ENCODE measurements around the gene CES2.
A peak's percentile ranks its signal among the peaks of the same experiment; 100 is the strongest.
"Not testable (repeated sequence)": the region's sequence is repeated elsewhere in the genome, so short reads cannot be mapped to it uniquely, and the experiment has no call there.

CES2 gene

DNA sequence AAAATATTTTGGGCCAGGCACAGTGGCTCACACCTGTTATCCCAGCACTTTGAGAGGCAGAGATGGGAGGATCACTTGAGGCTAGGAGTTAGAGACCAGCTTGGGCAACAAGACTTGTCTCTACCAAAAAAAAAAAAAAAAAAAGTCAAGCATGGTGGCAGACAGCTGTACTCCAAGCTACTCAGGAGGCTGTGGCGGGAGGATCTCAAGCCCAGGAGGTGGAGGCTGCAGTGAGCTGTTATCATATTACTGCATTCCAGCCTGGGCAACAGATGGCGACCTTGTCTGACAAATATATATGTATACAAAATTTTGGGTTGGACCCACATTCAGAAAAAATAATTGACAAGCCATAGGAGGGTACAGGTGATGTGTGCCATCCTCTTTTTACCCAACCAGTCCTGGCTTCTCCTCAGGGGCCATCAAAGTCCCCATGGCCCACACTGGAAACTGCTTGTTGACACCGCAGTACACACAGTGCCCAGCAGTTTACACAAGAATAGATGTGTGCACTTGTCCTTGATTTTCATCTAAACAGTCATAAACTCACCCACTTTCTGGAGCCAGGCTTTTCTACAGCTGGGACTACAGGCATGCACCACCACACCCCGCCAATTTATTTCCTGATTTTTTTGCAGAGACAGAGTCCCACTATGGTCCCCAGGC, 1.7 kb downstream of the CES2 start:
- DNase-seq = no peak

DNA sequence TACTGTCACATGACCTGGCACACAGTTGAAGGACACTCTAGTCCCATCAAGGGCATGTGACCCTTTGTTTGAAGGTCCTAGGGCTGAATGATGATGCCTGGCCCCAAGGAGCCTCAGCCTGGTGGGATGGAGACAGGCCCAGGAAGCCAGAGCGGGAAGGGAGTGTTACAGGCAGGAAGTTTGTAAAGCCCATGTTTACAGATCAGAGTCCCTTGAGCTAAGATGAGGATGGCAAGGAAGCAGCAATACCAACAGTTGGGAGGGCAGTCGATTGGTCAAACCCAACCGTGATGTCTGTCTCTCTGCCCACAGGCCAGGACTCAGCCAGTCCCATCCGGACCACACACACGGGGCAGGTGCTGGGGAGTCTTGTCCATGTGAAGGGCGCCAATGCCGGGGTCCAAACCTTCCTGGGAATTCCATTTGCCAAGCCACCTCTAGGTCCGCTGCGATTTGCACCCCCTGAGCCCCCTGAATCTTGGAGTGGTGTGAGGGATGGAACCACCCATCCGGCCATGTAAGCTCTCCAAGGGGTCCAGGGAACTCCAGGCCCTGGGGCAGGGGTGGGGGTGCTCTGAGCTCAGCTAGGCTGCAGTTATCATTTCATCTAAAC, 2.5 kb downstream of the CES2 start:
- no peak for DNase-seq

DNA sequence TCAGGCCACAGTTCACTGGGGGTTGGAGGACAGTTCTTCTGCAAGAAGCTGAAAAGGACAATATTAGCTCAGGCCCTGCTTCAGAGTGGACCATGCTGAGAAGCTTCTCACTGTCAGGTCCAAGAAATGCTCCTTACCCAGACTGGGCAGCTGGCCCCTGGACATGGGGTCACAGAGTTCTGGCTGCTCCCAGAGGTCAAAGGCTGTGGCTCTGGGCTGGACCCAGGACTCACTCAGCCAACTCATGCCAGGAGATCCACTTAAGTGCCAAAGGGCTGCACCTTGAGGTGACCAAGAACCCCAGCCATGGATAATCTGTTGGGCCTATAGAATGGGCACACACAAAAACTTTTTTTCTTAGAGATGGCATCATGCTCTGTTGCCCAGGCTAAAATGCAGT, 4.0 kb downstream of the CES2 start:
- no peak for DNase-seq

DNA sequence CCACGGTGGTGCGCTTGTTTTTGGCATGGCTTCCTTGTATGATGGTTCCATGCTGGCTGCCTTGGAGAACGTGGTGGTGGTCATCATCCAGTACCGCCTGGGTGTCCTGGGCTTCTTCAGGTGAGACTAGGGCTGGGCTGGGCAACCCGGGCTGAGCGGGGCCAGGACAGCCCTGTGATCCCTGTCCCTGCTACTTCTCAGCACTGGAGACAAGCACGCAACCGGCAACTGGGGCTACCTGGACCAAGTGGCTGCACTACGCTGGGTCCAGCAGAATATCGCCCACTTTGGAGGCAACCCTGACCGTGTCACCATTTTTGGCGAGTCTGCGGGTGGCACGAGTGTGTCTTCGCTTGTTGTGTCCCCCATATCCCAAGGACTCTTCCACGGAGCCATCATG, 4.9 kb downstream of the CES2 start:
- DNase-seq = no peak

DNA sequence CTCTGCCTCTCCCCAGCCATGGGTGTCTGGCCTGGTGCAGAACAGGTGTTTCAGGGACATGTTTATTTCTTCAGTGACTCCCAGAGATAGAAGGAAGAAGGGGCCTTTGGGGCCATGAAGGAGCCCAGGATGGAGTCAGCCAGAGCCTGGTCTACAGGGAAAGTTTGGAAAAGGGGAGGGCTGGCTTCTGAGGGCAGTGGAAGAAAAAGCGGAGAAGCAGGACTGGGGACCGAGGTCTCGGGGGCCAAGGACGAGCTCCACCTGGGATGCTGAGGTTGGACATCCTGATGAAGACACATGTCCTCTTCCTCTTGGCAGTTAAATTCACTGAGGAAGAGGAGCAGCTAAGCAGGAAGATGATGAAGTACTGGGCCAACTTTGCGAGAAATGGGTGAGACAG, 7.7 kb downstream of the CES2 start:
- no peak for DNase-seq

DNA sequence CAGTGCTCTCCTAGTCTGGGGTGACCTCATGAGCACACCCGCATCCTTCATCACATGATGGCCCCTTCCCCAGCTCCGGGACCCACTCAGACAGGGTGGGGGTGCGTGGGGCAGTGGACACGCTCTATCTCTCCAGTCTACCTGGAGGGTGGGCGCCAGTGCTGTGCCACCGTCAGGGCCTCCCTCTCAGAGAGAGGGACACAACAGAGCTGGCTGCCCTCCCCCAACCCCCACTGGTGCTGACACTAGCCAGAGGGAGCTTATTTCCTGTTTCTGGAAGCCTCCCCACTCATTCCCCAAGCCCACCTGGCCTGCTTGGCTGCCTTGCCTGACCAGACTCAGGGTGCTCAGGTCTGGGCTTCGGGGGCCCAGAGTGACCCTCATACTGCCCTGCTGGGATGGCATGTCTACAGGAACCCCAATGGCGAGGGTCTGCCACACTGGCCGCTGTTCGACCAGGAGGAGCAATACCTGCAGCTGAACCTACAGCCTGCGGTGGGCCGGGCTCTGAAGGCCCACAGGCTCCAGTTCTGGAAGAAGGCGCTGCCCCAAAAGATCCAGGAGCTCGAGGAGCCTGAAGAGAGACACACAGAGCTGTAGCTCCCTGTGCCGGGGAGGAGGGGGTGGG, 8.2 kb downstream of the CES2 start:
- DNase-seq = no peak

DNA sequence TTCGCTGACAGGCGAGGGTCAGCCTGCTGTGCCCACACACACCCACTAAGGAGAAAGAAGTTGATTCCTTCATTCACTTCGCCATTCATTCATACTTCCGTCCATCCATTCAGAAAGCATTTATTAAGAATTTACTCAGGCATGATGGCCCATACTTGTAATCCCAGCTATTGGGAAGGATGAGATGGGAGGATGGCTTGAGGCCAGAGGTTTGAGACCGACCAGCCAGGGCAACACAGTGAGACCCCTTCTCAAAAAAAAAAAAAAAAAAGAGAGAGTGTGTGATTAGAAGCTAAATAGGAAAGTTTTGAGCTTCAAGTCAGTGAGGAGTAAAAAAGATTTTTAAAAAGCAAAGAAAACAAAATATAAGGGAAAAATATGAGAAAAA, 8.7 kb downstream of the CES2 start:
- DNase-seq = no peak

DNA sequence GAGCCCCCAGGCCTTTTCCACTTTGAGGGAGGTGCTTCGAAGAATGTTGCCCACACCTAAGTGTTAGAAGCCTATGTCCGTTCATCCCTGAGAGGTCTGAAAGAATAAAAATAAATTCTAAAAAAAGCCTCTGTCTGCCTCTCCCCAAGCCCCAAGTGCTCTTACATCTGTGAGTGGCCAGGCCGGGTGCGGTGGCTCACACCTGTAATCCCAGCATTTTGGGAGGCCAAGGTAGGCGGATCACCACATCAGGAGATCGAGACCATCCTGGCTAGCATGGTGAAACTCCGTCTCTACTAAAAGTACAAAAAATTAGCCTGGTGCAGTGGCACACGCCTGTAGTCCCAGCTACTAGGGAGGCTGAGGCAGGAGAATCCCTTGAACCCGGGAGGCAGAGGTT, 9.7 kb downstream of the CES2 start:
- DNase-seq = not testable (repeated sequence)

DNA sequence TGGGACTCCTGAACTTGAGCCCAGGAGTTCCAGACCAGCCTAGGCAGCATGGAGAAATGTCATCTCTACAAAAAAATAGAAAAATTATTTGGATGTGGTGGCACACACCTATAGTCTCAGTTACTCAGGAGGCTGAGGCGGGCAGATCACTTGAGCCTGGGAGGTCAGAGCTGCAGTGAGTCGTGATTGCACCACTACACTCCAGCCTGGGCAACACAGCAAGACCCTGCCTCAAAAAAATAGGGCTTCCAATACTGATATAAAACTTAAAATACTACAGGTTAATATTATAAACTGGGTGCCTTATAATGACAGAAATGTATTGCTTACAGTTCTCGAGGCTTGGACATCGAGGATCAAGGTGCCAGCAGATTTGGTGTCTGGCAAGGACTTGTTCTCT, 10.6 kb downstream of the CES2 start:
- no peak for DNase-seq

DNA sequence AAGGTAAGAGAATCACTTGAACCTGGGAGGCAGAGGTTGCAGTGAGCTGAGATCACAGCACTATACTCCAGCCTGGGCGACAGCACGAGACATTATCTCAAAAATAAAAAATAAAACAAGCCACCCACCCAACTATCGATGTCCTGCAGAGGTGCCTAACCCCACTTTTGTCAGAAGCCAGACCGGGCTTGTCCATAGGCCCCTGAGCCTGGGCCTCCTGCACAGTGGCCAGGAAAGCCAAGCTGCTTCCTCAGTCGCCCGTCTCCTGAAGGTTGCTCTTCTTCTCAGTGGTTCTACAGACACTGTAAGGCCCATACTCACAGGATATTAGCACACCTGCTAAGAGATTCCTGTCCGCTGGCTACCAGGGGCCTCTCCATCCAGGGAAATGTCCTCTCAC, 11.2 kb downstream of the CES2 start:
- DNase-seq = no peak

DNA sequence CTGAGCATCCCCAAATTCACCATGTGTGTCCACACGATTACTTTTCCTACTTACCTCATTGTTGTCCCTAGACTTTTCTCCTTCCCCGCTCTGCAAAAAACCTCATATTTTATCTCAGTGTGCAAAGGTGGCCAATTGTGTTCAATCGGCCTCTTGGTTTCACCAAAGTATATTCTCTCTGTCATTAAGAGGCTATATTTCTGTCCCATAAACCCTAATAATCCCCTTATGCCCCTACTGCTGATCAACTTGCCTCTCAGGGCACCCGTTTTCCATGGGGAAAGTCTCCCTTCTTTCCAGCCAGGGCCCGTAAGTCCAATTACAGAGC, 11.6 kb downstream of the CES2 start:
- no peak for DNase-seq

DNA sequence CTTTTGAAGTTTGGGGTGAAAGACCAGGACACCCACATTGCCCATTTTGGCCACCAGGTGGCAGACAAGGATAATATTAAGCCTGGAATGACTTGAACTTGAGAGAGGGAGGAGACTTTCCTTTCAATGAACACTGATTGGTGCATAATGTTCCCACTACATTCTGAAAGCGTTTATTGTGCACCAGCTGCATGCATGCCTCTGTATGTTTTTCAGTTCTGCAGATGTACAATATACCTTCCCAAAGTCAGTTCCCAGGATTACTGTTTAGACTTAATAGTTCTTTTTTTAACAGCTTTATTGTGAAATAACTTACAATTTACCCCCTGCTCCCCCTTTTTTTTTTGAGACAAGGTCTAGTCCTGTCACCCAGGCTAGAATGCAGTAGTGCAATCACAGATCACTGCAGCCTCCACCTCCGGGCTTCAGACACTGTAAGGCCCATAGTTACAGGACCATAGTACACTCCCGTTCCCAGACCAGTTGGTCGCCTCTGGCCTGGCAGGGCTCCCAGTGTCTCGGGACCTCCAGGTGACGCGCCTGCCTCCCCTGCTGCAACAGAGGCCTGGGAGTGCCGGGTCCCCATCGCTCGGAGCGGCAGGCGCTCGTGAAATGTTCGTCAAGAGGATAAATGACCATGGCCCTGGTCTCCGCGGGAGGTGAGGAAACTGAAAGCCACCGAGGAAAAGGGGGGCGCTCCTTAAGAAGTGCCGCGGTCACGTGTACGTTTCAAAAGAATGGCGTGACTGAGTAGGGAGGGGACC, 12.2 kb downstream of the CES2 start:
- DNase-seq = peak; percentile 79

DNA sequence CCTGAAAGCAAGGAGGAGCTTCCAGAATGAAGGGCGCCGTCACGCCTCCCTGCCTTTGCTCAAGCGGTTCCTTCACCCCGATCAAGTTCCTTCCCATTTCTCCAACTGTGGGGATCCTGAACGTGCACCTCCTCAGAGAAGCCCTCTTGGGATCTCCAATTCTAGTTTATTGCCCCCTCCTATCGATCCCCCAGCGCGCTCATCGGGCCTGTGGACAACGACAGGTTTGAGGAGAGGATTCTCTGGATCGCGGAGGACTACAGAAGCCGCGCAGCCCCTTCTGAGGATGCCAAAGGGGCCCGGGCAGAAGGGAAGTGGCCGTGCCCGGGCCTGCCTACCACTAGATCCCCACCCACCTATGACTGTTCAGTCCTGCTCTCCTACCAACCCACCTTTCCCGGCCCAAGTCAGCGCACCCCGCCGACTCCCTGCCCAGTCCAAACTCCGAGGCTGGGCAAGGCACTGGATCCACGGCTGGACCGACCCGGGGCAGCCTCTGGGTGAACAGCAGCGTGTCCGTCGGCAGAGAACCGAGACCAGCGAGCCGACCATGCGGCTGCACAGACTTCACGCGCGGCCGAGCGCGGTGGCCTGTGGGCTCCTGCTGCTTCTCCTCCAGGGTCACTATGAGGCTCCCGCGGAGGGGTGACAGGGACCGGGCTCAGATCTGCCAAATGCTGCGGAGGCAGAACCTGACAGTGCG, 13.0 kb downstream of the CES2 start:
- no peak for DNase-seq

DNA sequence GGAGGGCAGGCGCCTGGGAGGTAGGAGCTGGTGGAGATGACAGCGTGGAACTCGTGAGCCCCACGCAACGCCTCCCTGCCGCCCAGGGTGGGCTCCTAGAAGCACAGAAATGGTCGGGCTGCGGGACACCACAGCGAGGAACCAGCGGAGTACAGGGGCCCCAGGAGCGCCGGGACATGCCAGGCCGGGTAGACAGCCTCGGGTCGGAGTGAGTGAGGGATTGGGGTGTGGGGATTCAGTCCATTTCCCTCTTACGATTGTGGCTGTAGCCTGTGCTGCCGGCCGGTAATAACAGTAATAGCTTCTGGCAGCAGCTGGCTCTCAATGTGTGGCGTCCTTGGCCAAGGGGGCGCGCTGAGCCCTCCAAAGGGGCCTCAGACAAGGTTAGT, 13.5 kb downstream of the CES2 start:
- no peak for DNase-seq

DNA sequence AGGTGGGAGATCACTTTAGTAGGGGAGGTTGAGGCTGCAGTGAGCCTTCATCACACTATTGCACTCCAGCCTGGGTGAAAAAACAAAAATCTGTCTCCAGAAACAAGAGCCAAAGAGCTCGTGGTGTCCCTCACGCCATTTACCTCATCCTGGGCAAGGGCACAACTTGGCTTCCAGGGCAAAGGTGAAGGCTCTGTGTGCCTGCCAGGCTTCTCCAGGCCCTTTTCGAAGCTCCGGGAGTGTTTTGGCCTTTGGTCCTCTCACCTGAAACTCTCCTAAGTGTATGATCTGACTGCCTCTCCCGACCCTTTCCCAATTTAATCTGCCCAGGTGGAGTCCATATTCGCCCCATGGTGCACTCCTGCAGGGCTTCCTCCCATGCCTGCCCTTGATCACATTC, 14.2 kb downstream of the CES2 start:
- no peak for DNase-seq

DNA sequence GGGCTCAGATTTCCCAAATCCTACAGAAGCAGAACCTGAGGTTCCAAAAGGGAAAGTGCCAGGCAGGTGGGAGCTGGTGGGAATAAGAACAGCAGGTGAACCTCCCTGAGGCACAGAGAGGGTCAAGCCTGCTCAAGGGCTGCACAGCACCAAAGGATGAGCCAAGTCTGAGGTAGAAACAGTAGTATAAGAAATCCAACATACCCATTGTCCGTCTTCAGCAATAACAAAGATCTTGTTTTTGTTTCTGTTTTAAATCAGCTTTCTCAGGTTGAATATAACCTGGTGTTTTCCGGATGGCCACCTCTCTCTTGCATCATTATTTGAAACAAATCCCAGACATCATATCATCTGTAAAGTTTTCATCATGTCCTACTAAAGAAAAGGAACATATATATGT, 15.1 kb downstream of the CES2 start:
- DNase-seq = no peak

DNA sequence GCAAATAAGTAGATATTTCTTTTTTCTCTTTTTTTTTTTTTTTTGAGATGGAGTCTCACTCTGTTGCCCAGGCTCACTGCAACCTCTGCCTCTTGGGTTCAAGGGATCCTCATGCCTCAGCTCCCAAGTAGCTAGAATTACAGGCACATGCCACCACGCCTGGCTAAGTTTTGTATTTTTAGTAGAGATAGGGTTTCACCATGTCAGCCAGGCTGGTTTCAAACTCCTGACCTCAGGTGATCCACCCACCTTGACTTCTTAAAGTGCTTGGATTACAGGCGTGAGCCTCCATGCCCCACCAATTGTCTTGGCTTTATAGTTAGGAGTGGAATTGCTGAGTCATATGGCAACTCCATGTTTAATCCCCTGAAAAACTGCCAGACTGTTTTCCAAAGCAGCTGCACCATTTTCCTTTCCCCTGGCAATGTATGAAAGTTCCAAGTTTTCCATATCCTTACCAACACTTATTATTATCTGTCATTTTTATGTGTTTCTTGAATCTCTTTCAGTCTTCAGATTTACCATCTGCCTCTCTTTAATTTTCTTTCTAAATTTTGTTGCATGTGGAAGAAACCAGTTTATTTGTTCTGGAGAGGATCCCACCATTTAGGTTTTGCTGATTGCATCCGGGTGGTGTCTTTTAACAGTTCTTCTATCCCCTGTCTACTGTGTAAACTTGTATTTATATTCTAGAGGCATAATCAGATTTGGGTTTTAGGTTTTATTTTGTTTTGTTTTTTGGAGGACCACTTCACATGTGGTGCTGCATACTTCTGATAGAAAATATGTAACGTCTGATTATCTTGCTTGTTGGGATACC, 15.9 kb downstream of the CES2 start:
- no peak for DNase-seq

DNA sequence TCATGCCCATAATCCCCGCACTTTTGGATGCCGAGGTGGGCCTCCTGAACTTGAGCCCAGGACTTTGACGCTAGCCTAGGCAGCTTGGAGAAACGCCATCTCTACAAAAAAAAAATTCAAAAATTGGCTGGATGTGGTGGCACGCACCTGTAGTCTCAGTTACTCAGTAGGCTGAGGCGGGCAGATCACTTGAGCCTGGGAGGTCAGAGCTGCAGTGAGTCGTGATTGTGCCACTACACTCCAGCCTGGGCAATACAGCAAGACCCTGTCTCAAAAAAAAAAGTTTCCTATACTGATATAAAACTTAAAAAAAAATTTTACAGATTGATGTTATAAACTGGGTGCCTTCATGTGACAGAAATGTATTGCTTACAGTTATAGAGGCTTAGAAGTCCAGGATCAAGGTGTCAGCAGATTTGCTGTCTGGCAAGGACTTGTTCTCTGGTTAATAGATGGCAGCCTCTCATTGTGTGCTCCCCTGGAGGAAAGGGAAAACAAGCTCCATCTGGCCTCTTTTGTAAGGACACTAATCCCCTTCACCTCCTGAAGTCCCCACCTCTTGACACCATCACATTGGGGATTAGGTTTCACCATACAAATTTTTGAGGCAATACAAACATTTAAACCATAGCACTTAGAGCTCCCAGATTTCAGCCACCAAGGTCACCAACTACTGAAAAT, 17.3 kb downstream of the CES2 start:
- no peak for DNase-seq

DNA sequence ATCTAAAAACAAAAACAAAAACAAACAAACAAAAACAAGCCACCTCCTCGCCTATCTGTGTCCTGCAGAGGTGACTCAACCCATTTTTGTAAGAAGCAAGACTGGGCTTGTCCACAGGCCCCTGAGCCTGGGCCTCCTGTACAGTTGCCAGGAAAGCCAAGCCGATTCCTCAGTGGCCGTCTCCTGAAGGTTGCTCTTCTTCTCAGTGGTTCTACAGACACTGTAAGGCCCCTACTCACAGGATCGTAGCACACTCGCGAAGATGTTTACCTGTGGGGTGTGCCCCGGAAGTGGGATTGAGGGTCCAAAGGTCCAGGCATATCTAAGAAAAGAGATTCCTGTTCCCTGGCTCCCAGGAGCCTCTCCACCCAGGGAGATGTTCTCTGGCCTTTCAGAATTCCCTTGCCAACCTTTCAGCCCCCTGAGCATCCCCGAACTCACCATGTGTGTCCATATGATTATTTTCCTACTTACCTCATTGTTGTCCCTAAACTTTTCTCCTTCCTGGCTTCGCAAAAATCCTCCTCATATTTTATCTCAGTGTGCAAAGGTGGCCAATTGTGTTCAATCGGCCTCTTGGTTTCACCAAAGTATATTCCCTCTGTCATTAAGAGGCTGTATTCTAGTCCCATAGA, 18.3 kb downstream of the CES2 start:
- no peak for DNase-seq

DNA sequence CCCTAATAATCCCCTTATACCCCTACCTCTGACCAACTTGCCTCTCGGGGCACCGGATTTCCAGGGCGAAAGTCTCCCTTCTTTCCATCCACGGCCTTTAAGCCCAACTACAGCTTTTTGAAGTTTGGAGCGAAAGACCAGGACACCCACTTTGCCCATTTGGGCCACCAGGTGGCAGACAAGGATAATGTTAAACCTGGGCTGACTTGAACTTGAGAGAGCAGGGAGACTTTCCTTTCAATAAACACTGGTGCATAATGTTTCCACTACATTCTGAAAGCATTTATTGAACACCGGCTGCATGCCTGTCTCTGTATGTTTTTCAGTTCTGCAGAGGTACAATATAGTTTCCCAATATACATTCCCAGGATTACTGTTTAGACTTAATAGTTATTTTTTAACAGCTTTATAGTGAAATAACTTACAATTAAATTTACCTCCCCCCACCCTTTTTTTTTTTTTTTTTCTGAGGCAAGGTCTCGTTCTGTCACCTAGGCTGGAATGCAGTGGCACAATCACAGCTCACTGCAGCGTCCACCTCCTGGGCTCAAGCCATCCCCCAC, 18.9 kb downstream of the CES2 start:
- peak; percentile 67 for DNase-seq

Data from fibroblast of skin of back (primary cell).